ENCODE measurements around the gene HAND1.

- TF ChIP-seq ARNT (IDR thresholded peaks at IDR 0.05), result no peak
- TF ChIP-seq CBX3 (IDR thresholded peaks at IDR 0.05; ENCODE audit: borderline replicate concordance in 1 of 2, low read length in 2 of 2), result no peak
- TF ChIP-seq CTCF (IDR thresholded peaks at IDR 0.05 in 2 of 3, conservative IDR thresholded peaks at IDR 0.05 in 1 of 3; ENCODE audit: insufficient read depth in 2 of 3, low read depth in 1 of 3, low read length in 3 of 3), result no peak
- TF ChIP-seq PATZ1 (CRISPR knock-in tag; IDR thresholded peaks at IDR 0.05; ENCODE audit: borderline replicate concordance), result no peak
- no peak for TF ChIP-seq POLR2A (conservative IDR thresholded peaks at IDR 0.05)
- no peak for TF ChIP-seq ZFP1 (CRISPR knock-in tag; IDR thresholded peaks at IDR 0.05)
- no peak for TF ChIP-seq ESRRA (IDR thresholded peaks at IDR 0.05; ENCODE audit: borderline replicate concordance, low read depth)
- TF ChIP-seq E2F5 (CRISPR knock-in tag; IDR thresholded peaks at IDR 0.05), result no peak
- no peak for TF ChIP-seq ZNF696 (CRISPR knock-in tag; conservative IDR thresholded peaks at IDR 0.05)
- TF ChIP-seq MAFF (IDR thresholded peaks at IDR 0.05; ENCODE audit: low read length), result no peak
Observed at GRCh38 chr5:154517810-154518437, 39.9 kb upstream of the HAND1 start.
